ENCODE data around the gene C14orf119.

C14orf119 gene

GRCh38 chr14:23103581-23103980 is 8.3 kb downstream of the C14orf119 start:
- no peak for DNase-seq (ENCODE audit: low read depth in 1 of 2, low spot score in 1 of 2)
- TF ChIP-seq CTCF (IDR thresholded peaks at IDR 0.05; ENCODE audit: insufficient read depth, low read length) (no peak), GABPA (IDR thresholded peaks at IDR 0.05; ENCODE audit: low read depth) (no peak), POLR2AphosphoS5 (IDR thresholded peaks at IDR 0.05; ENCODE audit: low read depth) (no peak), REST (IDR thresholded peaks at IDR 0.05; ENCODE audit: insufficient replicate concordance, low read depth) (no peak), SPI1 (IDR thresholded peaks at IDR 0.05; ENCODE audit: borderline replicate concordance, low read depth) (no peak)
- Histone ChIP-seq H3K27me3 (ENCODE audit: insufficient read depth, poor library complexity, severe bottlenecking) (no peaks in the 10 kb centered on the region), H3K4me3 (replicated peaks; ENCODE audit: insufficient read depth, low read length) (no peak overlapping the region), H3K27ac (replicated peaks) (no peak overlapping the region)

- H3K4me3 ChIP-seq (replicated peaks; ENCODE audit: insufficient read depth, low read length), result no peak overlapping the region
- no peak for TF ChIP-seq CTCF (IDR thresholded peaks at IDR 0.05; ENCODE audit: insufficient read depth, low read length)
- no peak for TF ChIP-seq GABPA (IDR thresholded peaks at IDR 0.05; ENCODE audit: low read depth)
- TF ChIP-seq REST (IDR thresholded peaks at IDR 0.05; ENCODE audit: insufficient replicate concordance, low read depth), result no peak
- TF ChIP-seq POLR2AphosphoS5 (IDR thresholded peaks at IDR 0.05; ENCODE audit: low read depth), result no peak
- no peak for TF ChIP-seq SPI1 (IDR thresholded peaks at IDR 0.05; ENCODE audit: borderline replicate concordance, low read depth)
- no peak for DNase-seq (ENCODE audit: low read depth in 1 of 2, low spot score in 1 of 2)
- H3K27me3 ChIP-seq (ENCODE audit: insufficient read depth, poor library complexity, severe bottlenecking), result no peaks in the 10 kb centered on the region
- no peak overlapping the region for H3K27ac ChIP-seq (replicated peaks)
Observed at GRCh38 chr14:23104070-23104590, 8.8 kb downstream of the C14orf119 start.

GRCh38 chr14:23104591-23105347 is 9.5 kb downstream of the C14orf119 start, which contains the start of gene CIROP:
Gene CIROP, minus strand, starts transcription at chr14:23104989. Its CDS starts 69 bp downstream, at chr14:23104920.
- Histone ChIP-seq H3K27me3 (ENCODE audit: insufficient read depth, poor library complexity, severe bottlenecking) (no peaks in the 10 kb centered on the region), H3K27ac (replicated peaks) (no peak within 1 kb of the TSS), H3K4me3 (replicated peaks; ENCODE audit: insufficient read depth, low read length) (no peak within 1 kb of the TSS)
- no peak for TF ChIP-seq REST (IDR thresholded peaks at IDR 0.05; ENCODE audit: insufficient replicate concordance, low read depth)
- TF ChIP-seq SPI1 (IDR thresholded peaks at IDR 0.05; ENCODE audit: borderline replicate concordance, low read depth), result no peak
- TF ChIP-seq POLR2AphosphoS5 (IDR thresholded peaks at IDR 0.05; ENCODE audit: low read depth), result no peak
- no peak for TF ChIP-seq GABPA (IDR thresholded peaks at IDR 0.05; ENCODE audit: low read depth)
- TF ChIP-seq CTCF (IDR thresholded peaks at IDR 0.05; ENCODE audit: insufficient read depth, low read length), result no peak
- DNase-seq (ENCODE audit: low read depth in 1 of 2, low spot score in 1 of 2), result no peak
